ENCODE results near the gene ADGRE3. TPM values are rescaled to one million over a fixed set of nuclear protein-coding genes. Genes with fewer than 3 reads are reported as not detected.

The ADGRE3 gene
- total and polyA plus RNA-seq, 2 donors (not counting 1 experiment from before 2014, with no cell fraction given), result 0.17 to 0.46 TPM

DNA sequence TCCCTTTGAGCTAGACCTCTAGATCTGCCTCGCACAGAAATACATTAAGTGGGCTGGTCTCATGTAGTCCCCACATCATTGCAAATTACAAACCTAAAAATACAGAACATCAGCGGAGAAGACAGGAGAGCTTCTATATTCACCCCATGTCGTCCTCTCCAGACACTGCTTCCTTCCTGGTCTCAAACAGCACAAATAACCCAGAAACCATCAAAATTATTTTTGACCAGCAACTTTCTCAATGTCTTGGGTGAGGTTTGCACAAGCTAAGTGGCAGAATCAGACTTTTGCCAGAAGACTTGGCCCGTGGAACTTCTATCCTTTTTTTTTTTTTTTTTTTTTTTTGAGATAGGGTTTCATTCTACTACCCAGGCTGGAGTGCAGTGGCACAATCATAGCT is 63.6 kb downstream of the ADGRE3 start:
- no peak overlapping the region for H3K9ac ChIP-seq (ENCODE audit: low read length)
- 0% methylated on average over 1 of the region's 4 CpGs for whole genome bisulfite sequencing (ENCODE audit: insufficient coverage)
- H3K36me3 ChIP-seq (replicated peaks in 1 of 2; ENCODE audit: control extremely low read depth in 1 of 2, control insufficient read depth in 1 of 2, extremely low read depth in 1 of 2, insufficient read depth in 2 of 2, low read length in 1 of 2), result peaks cover 4 to 48% of the 10 kb centered on the region in 2 experiments
- intact Hi-C loops (cut with micrococcal nuclease), result no loop called here
- TF ChIP-seq EZH2 (IDR thresholded peaks at IDR 0.05; ENCODE audit: borderline replicate concordance, insufficient read depth, low read depth, low read length, poor library complexity, severe bottlenecking), result no peak
- TF ChIP-seq, protein P1, sequence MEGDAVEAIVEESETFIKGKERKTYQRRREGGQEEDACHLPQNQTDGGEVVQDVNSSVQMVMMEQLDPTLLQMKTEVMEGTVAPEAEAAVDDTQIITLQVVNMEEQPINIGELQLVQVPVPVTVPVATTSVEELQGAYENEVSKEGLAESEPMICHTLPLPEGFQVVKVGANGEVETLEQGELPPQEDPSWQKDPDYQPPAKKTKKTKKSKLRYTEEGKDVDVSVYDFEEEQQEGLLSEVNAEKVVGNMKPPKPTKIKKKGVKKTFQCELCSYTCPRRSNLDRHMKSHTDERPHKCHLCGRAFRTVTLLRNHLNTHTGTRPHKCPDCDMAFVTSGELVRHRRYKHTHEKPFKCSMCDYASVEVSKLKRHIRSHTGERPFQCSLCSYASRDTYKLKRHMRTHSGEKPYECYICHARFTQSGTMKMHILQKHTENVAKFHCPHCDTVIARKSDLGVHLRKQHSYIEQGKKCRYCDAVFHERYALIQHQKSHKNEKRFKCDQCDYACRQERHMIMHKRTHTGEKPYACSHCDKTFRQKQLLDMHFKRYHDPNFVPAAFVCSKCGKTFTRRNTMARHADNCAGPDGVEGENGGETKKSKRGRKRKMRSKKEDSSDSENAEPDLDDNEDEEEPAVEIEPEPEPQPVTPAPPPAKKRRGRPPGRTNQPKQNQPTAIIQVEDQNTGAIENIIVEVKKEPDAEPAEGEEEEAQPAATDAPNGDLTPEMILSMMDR (IDR thresholded peaks at IDR 0.05), result no peak
- H3K27ac ChIP-seq (ENCODE audit: low read length in 2 of 2), result peak overlapping the region; percentile 22 to 91
- POLR2A ChIA-PET, result interaction anchor here (0.5 to 1.1 kb wide), 4 partner anchors 55 to 904 kb away, joined by 3 to 4 read pairs (median 3); partner anchors contain the start of gene ZNF333
- Mint-ChIP-seq H3K4me1 (peaks cover 56% of the 10 kb centered on the region), H3K27me3 (no peaks in the 10 kb centered on the region), H3K4me3 (no peak overlapping the region), H3K27ac (peak overlapping the region; percentile 62), H3K9me3 (ENCODE audit: insufficient read depth) (no peaks in the 10 kb centered on the region)
- no peak overlapping the region for H2AFZ ChIP-seq (ENCODE audit: insufficient read depth, low read depth, low read length, poor library complexity, severe bottlenecking)
- peak overlapping the region; percentile 30 for H3K4me2 ChIP-seq (replicated peaks; ENCODE audit: low read depth, low read length, poor library complexity, severe bottlenecking)
- H3K27me3 ChIP-seq (replicated peaks in 1 of 4; ENCODE audit: control extremely low read depth in 1 of 4, control insufficient read depth in 3 of 4, insufficient read depth in 4 of 4, low read length in 3 of 4), result no peaks in the 10 kb centered on the region
- no peak overlapping the region for H3K4me3 ChIP-seq (ENCODE audit: control extremely low read depth in 1 of 5, extremely low read depth in 1 of 5, insufficient read depth in 1 of 5, low read depth in 2 of 5, low read length in 4 of 5)
- ATAC-seq (ENCODE audit: low read depth) (no peak), DNase-seq (no peak)
- peaks cover 69 to 74% of the 10 kb centered on the region in 2 donors for H3K4me1 ChIP-seq (ENCODE audit: control insufficient read depth in 2 of 2, insufficient read depth in 2 of 2, low read length in 2 of 2)
- H4K20me1 ChIP-seq (ENCODE audit: control insufficient read depth, insufficient read depth, low read length, poor library complexity, severe bottlenecking), result no peaks in the 10 kb centered on the region
- H3K9me3 ChIP-seq (ENCODE audit: control extremely low read depth in 1 of 3, control insufficient read depth in 2 of 3, insufficient read depth in 1 of 3, low read length in 2 of 3), result no peaks in the 10 kb centered on the region
- CTCF ChIA-PET, result interaction anchor here (5.6 to 6.6 kb wide), 2 partner anchors 38 to 75 kb away, joined by 54 read pairs; partner anchors contain the start of gene NDUFB7
- peaks cover 45% of the 10 kb centered on the region for H3K79me2 ChIP-seq (ENCODE audit: control insufficient read depth, insufficient read depth, low read length)

DNA sequence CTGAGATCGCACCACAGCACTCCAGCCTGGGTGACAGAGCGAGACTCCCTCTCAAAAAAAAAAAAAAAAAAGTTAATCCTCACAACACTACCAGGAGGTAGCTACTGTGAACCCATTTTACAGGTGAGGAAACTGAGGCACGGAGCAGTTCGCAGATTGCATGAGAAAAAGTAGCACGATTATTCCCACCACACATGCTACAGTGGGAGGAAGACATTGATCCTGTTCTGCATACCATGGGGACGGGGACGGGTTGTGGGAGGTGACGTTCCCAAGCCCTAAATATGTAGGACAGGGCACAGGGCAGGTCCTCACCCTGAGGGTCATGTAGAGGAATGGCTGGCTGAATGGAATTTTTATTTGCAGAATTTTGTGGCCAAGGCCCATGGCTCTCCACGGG is 68.0 kb downstream of the ADGRE3 start:
- peaks cover 4 to 60% of the 10 kb centered on the region in 2 experiments for H3K36me3 ChIP-seq (replicated peaks in 1 of 2; ENCODE audit: control extremely low read depth in 1 of 2, control insufficient read depth in 1 of 2, extremely low read depth in 1 of 2, insufficient read depth in 2 of 2, low read length in 1 of 2)
- H4K20me1 ChIP-seq (ENCODE audit: control insufficient read depth, insufficient read depth, low read length, poor library complexity, severe bottlenecking), result no peaks in the 10 kb centered on the region
- H2AFZ ChIP-seq (ENCODE audit: insufficient read depth, low read depth, low read length, poor library complexity, severe bottlenecking), result no peak overlapping the region
- peaks cover 69 to 72% of the 10 kb centered on the region in 2 donors for H3K4me1 ChIP-seq (ENCODE audit: control insufficient read depth in 2 of 2, insufficient read depth in 2 of 2, low read length in 2 of 2)
- TF ChIP-seq, protein P1 (IDR thresholded peaks at IDR 0.05), result no peak
- no peak for TF ChIP-seq EZH2 (IDR thresholded peaks at IDR 0.05; ENCODE audit: borderline replicate concordance, insufficient read depth, low read depth, low read length, poor library complexity, severe bottlenecking)
- peak overlapping the region; percentile 61 for H3K27ac Mint-ChIP-seq
- H3K4me2 ChIP-seq (replicated peaks; ENCODE audit: low read depth, low read length, poor library complexity, severe bottlenecking), result peak overlapping the region; percentile 43
- 93% methylated on average over 6 of the region's 9 CpGs for WGBS (ENCODE audit: insufficient coverage)
- peaks cover 56% of the 10 kb centered on the region for H3K79me2 ChIP-seq (ENCODE audit: control insufficient read depth, insufficient read depth, low read length)
- peaks cover 68% of the 10 kb centered on the region for H3K4me1 Mint-ChIP-seq
- DNase-seq (no peak), ATAC-seq (ENCODE audit: low read depth) (no peak)
- peak overlapping the region; percentile 26 for H3K4me3 Mint-ChIP-seq
- H3K27me3 Mint-ChIP-seq, result no peaks in the 10 kb centered on the region
- H3K27me3 ChIP-seq (replicated peaks in 1 of 4; ENCODE audit: control extremely low read depth in 1 of 4, control insufficient read depth in 3 of 4, insufficient read depth in 4 of 4, low read length in 3 of 4), result no peaks in the 10 kb centered on the region
- intact Hi-C loops (cut with micrococcal nuclease), result no loop called here
- peaks cover 0 to 6% (median 0%) of the 10 kb centered on the region in 3 donors for H3K9me3 ChIP-seq (ENCODE audit: control extremely low read depth in 1 of 3, control insufficient read depth in 2 of 3, insufficient read depth in 1 of 3, low read length in 2 of 3)
- no peak overlapping the region for H3K9ac ChIP-seq (ENCODE audit: low read length)
- H3K27ac ChIP-seq (ENCODE audit: low read length in 2 of 2), result peak overlapping the region; percentile 47 to 60
- no peak overlapping the region for H3K4me3 ChIP-seq (ENCODE audit: control extremely low read depth in 1 of 5, extremely low read depth in 1 of 5, insufficient read depth in 1 of 5, low read depth in 2 of 5, low read length in 4 of 5)
- POLR2A ChIA-PET, result interaction anchor here (0.7 to 1.0 kb wide), 2 partner anchors 26 to 30 kb away, joined by 3 to 6 read pairs; no protein-coding TSS in a partner anchor
- CTCF ChIA-PET, result interaction anchor here (0.7 to 5.2 kb wide), 3 partner anchors 33 to 82 kb away, joined by 3 to 56 read pairs (median 3); partner anchors contain the start of gene NDUFB7
- H3K9me3 Mint-ChIP-seq (ENCODE audit: insufficient read depth), result no peaks in the 10 kb centered on the region
